Eye (tissue), 1 donor: ENCODE data around the gene NLGN1.
A peak's percentile ranks its signal among the peaks of the same experiment; 100 is the strongest.

ENCODE experiments used
- DNase-seq: peaks from one replicate; pipeline ENCODE4 v3.0.0-alpha.2; 2015

The NLGN1 gene

GRCh38 chr3:174016186-174016585 lies 618.6 kb downstream of the NLGN1 start:
- DNase-seq: no peak

- no peak for DNase-seq
Measured at GRCh38 chr3:174020156-174020555, 622.6 kb downstream of the NLGN1 start.

- peak; percentile 6 for DNase-seq
Measured at GRCh38 chr3:174023421-174023820, 625.9 kb downstream of the NLGN1 start.

DNA sequence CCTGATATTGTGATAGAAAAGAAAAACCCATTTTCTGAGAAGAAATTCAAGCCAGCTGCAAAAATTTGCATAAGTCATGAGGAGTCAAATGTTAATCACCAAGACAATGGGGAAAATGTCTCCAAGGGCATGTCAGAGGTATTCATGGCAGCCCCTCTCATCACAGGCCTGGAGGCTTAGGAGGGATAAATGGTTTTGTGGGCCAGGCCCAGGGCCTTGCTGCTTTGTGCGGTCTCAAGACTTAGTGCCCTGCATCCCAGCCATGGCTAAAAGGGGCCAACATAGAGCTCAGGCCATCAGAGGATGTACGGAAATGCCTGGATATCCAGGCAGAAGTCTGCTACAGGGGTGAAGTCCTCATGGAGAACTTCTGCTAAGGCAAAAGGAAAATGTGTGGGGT lies 631.1 kb downstream of the NLGN1 start:
- no peak for DNase-seq

DNA sequence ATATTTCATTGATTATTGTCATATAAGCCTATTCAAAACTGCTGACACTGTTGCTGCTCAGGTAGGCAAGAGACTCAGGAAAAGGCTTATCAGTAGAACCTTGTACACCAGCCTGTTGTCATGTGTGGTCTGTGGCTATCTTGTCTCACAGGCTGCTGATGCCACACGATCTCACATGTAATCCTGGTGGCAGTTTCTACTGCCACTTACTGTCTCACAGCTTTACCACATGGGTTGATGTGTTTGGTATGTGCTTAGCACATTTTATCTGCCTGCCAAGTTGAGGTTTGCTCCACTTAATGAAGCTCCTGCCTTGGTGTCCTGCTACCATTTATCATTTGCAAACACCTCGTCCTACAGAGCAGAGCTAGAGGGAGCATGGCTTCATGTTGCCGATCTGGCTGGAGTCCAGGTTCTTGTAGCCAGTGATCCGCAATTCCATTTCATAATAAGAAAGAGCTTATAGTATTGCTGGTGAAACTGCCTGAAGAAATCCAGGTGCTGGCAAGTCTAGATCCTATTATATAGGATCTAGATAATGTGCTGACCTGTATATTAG lies 637.9 kb downstream of the NLGN1 start:
- peak; percentile 12 for DNase-seq

DNA sequence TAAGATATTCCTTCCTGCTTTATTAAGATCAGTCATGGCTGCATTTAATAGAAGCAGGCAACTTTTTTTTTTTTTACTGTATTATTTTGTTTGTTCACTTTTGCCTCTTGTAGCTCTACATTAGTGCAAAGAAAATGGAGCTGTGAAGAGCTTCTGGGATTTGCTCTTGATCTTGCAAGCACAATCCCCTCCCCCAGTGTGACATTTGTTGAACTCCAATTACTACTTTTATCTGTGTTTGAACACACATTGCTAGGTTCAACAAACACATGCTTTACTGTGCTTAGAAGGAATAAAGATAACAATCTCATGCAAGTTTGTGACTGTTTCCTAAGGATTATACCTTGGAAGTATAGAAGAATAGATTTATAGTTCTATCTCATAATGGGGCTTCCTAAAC lies 648.8 kb downstream of the NLGN1 start:
- no peak for DNase-seq

GRCh38 chr3:174049472-174049871 lies 651.9 kb downstream of the NLGN1 start:
- no peak for DNase-seq

DNA sequence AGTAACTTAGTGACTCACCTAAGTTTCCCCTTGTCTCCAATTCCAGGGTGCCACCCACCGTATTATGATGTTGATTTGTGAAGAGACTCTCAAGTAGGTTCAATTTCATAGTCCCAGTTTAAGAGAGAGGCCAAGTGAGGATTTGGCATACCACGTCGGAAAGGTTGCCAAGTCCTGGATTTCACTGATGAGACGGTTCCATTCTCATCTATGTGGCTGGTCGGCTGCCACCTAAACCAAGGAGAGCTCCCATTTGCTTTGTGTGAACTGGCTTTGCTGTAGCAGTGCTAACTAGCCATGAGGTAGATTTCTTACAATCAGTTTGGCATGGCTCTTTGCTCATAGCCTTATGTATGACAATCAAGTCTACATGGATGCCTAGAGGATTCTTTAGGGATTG lies 653.6 kb downstream of the NLGN1 start:
- DNase-seq: no peak

DNA sequence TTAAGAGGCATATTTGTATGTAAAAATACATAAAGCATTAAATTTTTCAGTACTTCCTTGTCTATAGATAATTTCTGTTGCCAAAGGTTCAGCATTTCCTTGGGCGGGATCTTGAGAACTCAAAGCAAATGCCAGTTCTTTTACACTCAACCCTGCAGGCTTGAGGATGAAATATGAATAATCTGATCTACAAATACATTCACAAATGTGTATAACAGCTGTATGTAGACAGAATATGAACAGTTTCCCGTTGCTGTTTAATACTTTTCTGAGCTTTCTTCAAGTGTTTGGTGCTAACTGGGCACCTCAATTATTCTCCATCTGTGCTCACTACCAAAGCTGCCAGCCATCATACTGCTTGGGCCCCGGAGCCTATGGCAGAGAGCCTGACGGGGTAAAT lies 661.3 kb downstream of the NLGN1 start:
- no peak for DNase-seq

GRCh38 chr3:174060431-174060830 lies 662.9 kb downstream of the NLGN1 start:
- DNase-seq: no peak

GRCh38 chr3:174061162-174061561 lies 663.6 kb downstream of the NLGN1 start:
- DNase-seq: no peak

- DNase-seq: no peak
Measured at GRCh38 chr3:174061731-174062130, 664.2 kb downstream of the NLGN1 start.

GRCh38 chr3:174062923-174063322 lies 665.4 kb downstream of the NLGN1 start:
- peak; percentile 2 for DNase-seq

GRCh38 chr3:174068035-174068434 lies 670.5 kb downstream of the NLGN1 start:
- DNase-seq: no peak

DNA sequence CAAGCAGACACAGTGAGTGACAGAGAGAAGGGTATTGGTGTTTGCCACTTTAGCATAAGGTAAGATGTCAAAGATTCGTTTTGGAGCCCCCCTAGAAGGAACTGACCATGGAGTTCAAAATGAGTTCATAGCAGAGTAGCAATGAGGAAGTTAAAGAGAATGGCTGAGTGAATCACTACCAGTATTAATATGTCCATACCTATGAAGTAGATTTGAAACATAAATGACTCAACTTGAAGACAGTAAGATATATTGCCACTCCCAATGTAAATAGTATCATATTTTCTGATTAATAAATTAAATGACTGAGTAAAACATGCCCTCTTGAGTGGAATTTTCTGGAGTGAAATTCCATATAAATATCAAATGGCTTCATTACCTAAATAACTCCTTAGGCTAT lies 675.1 kb downstream of the NLGN1 start:
- DNase-seq: no peak

DNA sequence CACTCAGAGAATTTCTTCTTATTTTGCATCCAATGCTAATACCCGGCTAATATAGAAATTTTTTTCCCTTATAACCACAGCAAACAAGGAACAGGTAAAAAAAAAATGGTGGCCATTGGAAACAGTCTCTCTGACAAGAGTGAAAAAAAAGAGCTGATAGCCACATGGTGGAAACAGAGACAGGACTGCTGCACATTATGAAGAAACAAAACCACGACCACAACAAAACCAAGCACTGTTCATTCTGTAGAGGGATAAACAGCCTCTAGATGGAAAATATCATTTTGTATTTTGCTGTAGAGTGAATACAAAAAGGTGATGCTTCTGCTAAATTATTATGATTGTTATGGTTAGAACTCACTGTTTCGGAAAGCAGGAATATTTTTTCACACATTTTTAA lies 686.2 kb downstream of the NLGN1 start:
- DNase-seq: no peak

DNA sequence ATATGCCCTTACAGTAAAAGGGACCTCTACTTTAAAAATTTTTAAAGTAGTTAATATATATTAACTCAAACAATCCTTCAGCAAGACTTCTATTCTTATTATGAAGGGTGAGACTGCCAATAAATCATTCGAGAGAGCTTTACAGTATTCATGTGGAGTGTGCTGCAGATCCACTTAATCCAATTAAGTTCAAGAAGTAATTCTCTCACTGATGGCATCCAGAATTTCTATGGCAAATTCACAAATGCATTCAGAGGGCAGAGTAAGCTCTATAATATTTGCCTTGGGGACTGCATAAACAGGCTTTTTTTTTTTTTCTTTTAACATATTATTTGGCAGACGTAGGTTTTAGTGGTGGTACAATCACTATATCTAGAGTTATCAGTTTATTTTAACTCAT lies 692.0 kb downstream of the NLGN1 start:
- DNase-seq: peak; percentile 24

GRCh38 chr3:174094669-174095068 lies 697.1 kb downstream of the NLGN1 start:
- no peak for DNase-seq

- DNase-seq: no peak
Measured at GRCh38 chr3:174097686-174098085, 700.1 kb downstream of the NLGN1 start.

GRCh38 chr3:174098746-174099145 lies 701.2 kb downstream of the NLGN1 start:
- no peak for DNase-seq

DNA sequence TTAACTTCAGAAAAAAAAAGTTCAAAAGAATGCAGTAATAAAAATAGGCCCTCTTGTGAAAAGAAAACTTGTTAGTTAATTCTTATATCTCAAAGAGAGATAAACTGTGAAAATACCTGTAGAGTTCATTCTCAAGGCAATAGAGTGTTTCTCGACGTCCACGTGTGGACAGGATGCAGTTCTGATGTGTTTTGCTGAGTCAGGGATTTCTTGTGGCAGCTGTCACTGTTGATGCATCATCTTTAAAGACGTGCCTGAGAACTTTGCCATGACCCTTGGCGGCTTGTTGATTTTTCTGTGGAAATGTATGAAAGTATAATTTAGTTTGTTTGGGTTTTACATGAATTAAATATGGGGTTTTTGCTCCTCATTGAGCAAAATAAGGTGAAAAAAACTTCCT lies 702.2 kb downstream of the NLGN1 start:
- no peak for DNase-seq

GRCh38 chr3:174100744-174101143 lies 703.2 kb downstream of the NLGN1 start:
- no peak for DNase-seq

DNA sequence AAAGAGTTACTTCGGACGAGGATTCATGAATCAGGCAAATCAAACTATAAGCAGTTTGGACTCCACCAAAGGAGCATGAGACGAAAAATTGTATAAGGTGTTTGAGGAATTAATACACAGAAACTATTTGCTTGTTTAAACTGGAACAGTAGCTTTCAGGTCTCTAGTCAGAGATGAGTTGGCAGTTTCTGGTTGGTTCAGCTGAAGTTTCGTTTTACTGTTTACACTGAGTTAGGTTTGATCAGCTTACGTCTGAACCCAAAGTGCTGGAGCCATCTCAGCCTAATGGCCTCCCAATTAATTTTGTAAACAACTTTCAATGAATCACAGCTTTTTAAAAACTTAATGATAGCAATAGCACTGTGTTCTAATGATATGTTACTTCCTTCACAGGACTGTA lies 703.7 kb downstream of the NLGN1 start:
- no peak for DNase-seq

- DNase-seq: no peak
Measured at GRCh38 chr3:174102274-174102673, 704.7 kb downstream of the NLGN1 start.

GRCh38 chr3:174102866-174103265 lies 705.3 kb downstream of the NLGN1 start:
- DNase-seq: no peak

DNA sequence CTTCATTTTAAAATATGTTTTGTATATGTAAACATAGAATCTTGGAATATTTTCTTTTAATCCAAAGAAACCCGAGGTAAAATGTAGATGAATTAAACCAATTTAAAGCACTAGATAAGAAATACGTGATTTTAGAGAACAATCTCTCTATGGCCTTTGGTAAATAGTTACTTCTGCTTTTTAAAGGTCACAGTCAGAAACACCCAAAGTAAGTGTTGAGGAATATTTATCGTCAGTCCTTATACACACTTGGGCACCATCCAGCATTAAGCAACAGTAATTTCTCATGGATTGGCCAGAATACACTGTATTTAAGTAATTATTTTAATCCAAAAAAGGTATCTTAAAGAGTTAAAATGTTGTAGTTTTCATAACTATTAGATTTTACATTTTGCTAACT lies 713.2 kb downstream of the NLGN1 start:
- DNase-seq: no peak
